Duodenal mucosa (tissue), 2 donors: ENCODE results near the gene CUX1.

ENCODE experiments used
- H3K27ac ChIP-seq: one replicate; pipeline ENCODE4 v1.7.0; 2013; ENCODE audit warnings: low read depth, low read length
- H3K27me3 ChIP-seq, 2 donors: one replicate each; pipeline ENCODE4 v1.7.0; 2013; ENCODE audit warnings: low read length in 2 of 2, control low read depth in 1 of 2; ENCODE audit not compliant: insufficient read depth in 2 of 2, control insufficient read depth in 1 of 2
- H3K36me3 ChIP-seq, 2 donors: one replicate each; pipeline ENCODE4 v1.7.0; 2013; ENCODE audit warnings: low read length in 2 of 2, control low read depth in 1 of 2; ENCODE audit not compliant: insufficient read depth in 2 of 2, control insufficient read depth in 1 of 2
- H3K4me1 ChIP-seq, 2 donors: one replicate each; pipeline ENCODE4 v1.7.0; 2013; ENCODE audit warnings: low read length in 2 of 2, control low read depth in 1 of 2; ENCODE audit not compliant: insufficient read depth in 2 of 2, control insufficient read depth in 1 of 2
- H3K4me3 ChIP-seq, 2 donors: one replicate each; pipeline ENCODE4 v1.7.0; 2013; ENCODE audit warnings: low read length in 2 of 2, low read depth in 1 of 2
- H3K9ac ChIP-seq, 2 donors: one replicate each; pipeline ENCODE4 v1.7.0; 2013; ENCODE audit warnings: low read length in 2 of 2, low read depth in 1 of 2
- H3K9me3 ChIP-seq, 2 donors: one replicate each; pipeline ENCODE4 v1.7.0; 2013; ENCODE audit warnings: low read length in 2 of 2, control low read depth in 1 of 2; ENCODE audit not compliant: control insufficient read depth in 1 of 2

CUX1 gene

GRCh38 chr7:102096706-102097427 lies 279.4 kb downstream of the CUX1 start:
- H3K27ac ChIP-seq, result no peak overlapping the region
- H3K9me3 ChIP-seq, result no peaks in the 10 kb centered on the region

GRCh38 chr7:102097601-102098161 lies 280.3 kb downstream of the CUX1 start:
- Histone ChIP-seq H3K9ac (no peak overlapping the region), H3K9me3 (no peaks in the 10 kb centered on the region), H3K27me3 (no peaks in the 10 kb centered on the region), H3K4me1 (peaks cover 19 to 21% of the 10 kb centered on the region in 2 donors), H3K4me3 (peak overlapping the region in 1 of 2 donors; percentile 13), H3K27ac (no peak overlapping the region), H3K36me3 (peaks cover 4 to 27% of the 10 kb centered on the region in 2 donors)

More at GRCh38 chr7:102096706-102097427, 279.4 kb downstream of the CUX1 start:
- Histone ChIP-seq H3K36me3 (peaks cover 0 to 24% of the 10 kb centered on the region in 2 donors), H3K9ac (no peak overlapping the region), H3K4me1 (peaks cover 19 to 21% of the 10 kb centered on the region in 2 donors), H3K27me3 (no peaks in the 10 kb centered on the region), H3K4me3 (no peak overlapping the region)

- Histone ChIP-seq H3K36me3 (peaks cover 6 to 36% of the 10 kb centered on the region in 2 donors), H3K4me1 (peaks cover 14 to 15% of the 10 kb centered on the region in 2 donors), H3K27ac (no peak overlapping the region), H3K9me3 (no peaks in the 10 kb centered on the region), H3K27me3 (no peaks in the 10 kb centered on the region), H3K4me3 (no peak overlapping the region), H3K9ac (no peak overlapping the region)
Observed at GRCh38 chr7:102098986-102099385, 281.6 kb downstream of the CUX1 start.

GRCh38 chr7:102099474-102099873 lies 282.0 kb downstream of the CUX1 start:
- Histone ChIP-seq H3K9me3 (no peaks in the 10 kb centered on the region), H3K4me3 (no peak overlapping the region), H3K27ac (no peak overlapping the region), H3K36me3 (peaks cover 11 to 36% of the 10 kb centered on the region in 2 donors), H3K9ac (no peak overlapping the region), H3K4me1 (peaks cover 12 to 14% of the 10 kb centered on the region in 2 donors), H3K27me3 (no peaks in the 10 kb centered on the region)

- no peaks in the 10 kb centered on the region for H3K27me3 ChIP-seq
- no peak overlapping the region for H3K4me3 ChIP-seq
- H3K9ac ChIP-seq, result no peak overlapping the region
- no peak overlapping the region for H3K27ac ChIP-seq
- peaks cover 10 to 14% of the 10 kb centered on the region in 2 donors for H3K4me1 ChIP-seq
- peaks cover 11 to 42% of the 10 kb centered on the region in 2 donors for H3K36me3 ChIP-seq
- H3K9me3 ChIP-seq, result no peaks in the 10 kb centered on the region
Observed at GRCh38 chr7:102101111-102101551, 283.7 kb downstream of the CUX1 start.

GRCh38 chr7:102101926-102102325 lies 284.5 kb downstream of the CUX1 start:
- peaks cover 11 to 48% of the 10 kb centered on the region in 2 donors for H3K36me3 ChIP-seq
- H3K27ac ChIP-seq, result no peak overlapping the region
- H3K4me3 ChIP-seq, result no peak overlapping the region
- no peaks in the 10 kb centered on the region for H3K9me3 ChIP-seq
- H3K9ac ChIP-seq, result no peak overlapping the region
- H3K27me3 ChIP-seq, result no peaks in the 10 kb centered on the region
- H3K4me1 ChIP-seq, result peaks cover 10 to 12% of the 10 kb centered on the region in 2 donors

GRCh38 chr7:102103027-102103372 lies 285.6 kb downstream of the CUX1 start:
- H3K27ac ChIP-seq, result no peak overlapping the region
- no peak overlapping the region for H3K9ac ChIP-seq
- H3K4me1 ChIP-seq, result peaks cover 3 to 4% of the 10 kb centered on the region in 2 donors
- no peaks in the 10 kb centered on the region for H3K9me3 ChIP-seq
- peaks cover 11 to 56% of the 10 kb centered on the region in 2 donors for H3K36me3 ChIP-seq
- H3K27me3 ChIP-seq, result no peaks in the 10 kb centered on the region
- no peak overlapping the region for H3K4me3 ChIP-seq

- Histone ChIP-seq H3K4me3 (no peak overlapping the region), H3K9ac (no peak overlapping the region), H3K36me3 (peaks cover 11 to 52% of the 10 kb centered on the region in 2 donors), H3K27me3 (no peaks in the 10 kb centered on the region), H3K9me3 (no peaks in the 10 kb centered on the region), H3K27ac (no peak overlapping the region), H3K4me1 (no peaks in the 10 kb centered on the region)
Observed at GRCh38 chr7:102104245-102104644, 286.8 kb downstream of the CUX1 start.

GRCh38 chr7:102106625-102107024 lies 289.2 kb downstream of the CUX1 start:
- H3K4me1 ChIP-seq, result no peaks in the 10 kb centered on the region
- H3K27me3 ChIP-seq, result no peaks in the 10 kb centered on the region
- H3K9ac ChIP-seq, result no peak overlapping the region
- H3K36me3 ChIP-seq, result peaks cover 11 to 38% of the 10 kb centered on the region in 2 donors
- H3K4me3 ChIP-seq, result no peak overlapping the region
- no peak overlapping the region for H3K27ac ChIP-seq
- no peaks in the 10 kb centered on the region for H3K9me3 ChIP-seq

GRCh38 chr7:102107474-102108104 lies 290.2 kb downstream of the CUX1 start:
- Histone ChIP-seq H3K9ac (no peak overlapping the region), H3K9me3 (no peaks in the 10 kb centered on the region), H3K4me1 (no peaks in the 10 kb centered on the region), H3K4me3 (no peak overlapping the region), H3K27me3 (no peaks in the 10 kb centered on the region), H3K27ac (no peak overlapping the region), H3K36me3 (peaks cover 7 to 36% of the 10 kb centered on the region in 2 donors)
